Liver (tissue), 3 donors: ENCODE data around the gene NCAPG2.

ENCODE experiments used
- CTCF ChIP-seq: fragments of 150-350 bp; IDR thresholded peaks from 2 replicates; pipeline ENCODE4 v1.5.1; 2017; ENCODE audit warnings: improper control_type of control experiment, low read depth, low read length; ENCODE audit not compliant: missing input control
- EGR1 ChIP-seq, 2 donors: IDR thresholded peaks; 2 replicates each; pipeline ENCODE4 v1.6.1; 2016 to 2018; ENCODE audit warnings: antibody characterized with exemption in 2 of 2, low read depth in 2 of 2
- GABPA ChIP-seq, 2 donors: IDR thresholded peaks in 1 of 2; conservative IDR thresholded peaks in 1 of 2; 2 replicates each; pipeline ENCODE4 v1.6.1; 2016; ENCODE audit warnings: antibody characterized with exemption in 2 of 2, mild to moderate bottlenecking in 1 of 2, moderate library complexity in 1 of 2
- HNF4A ChIP-seq, 2 donors: conservative IDR thresholded peaks; 2 replicates each; pipeline ENCODE4 v1.6.1; 2016; ENCODE audit warnings: antibody characterized with exemption in 2 of 2, mild to moderate bottlenecking in 2 of 2
- JUND ChIP-seq, 2 donors: IDR thresholded peaks; 2 replicates each; pipeline ENCODE4 v1.6.1; 2016; ENCODE audit warnings: antibody characterized with exemption in 2 of 2
- RAD21 ChIP-seq, 2 donors: IDR thresholded peaks; 2 replicates each; pipeline ENCODE4 v1.6.1; 2016; ENCODE audit warnings: antibody characterized with exemption in 2 of 2, mild to moderate bottlenecking in 2 of 2
- RXRA ChIP-seq, 2 donors: IDR thresholded peaks; 2 replicates each; pipeline ENCODE4 v1.6.1; 2017 to 2018; ENCODE audit warnings: antibody characterized with exemption in 2 of 2, mild to moderate bottlenecking in 1 of 2
- SP1 ChIP-seq: IDR thresholded peaks from 2 replicates; pipeline ENCODE4 v1.6.1; 2018; ENCODE audit warnings: antibody characterized with exemption, mild to moderate bottlenecking
- TAF1 ChIP-seq: conservative IDR thresholded peaks from 2 replicates; pipeline ENCODE4 v1.6.1; 2016; ENCODE audit warnings: antibody characterized with exemption, mild to moderate bottlenecking
- YY1 ChIP-seq: IDR thresholded peaks from 2 replicates; pipeline ENCODE4 v1.6.1; 2016; ENCODE audit warnings: antibody characterized with exemption, mild to moderate bottlenecking
- ZBTB33 ChIP-seq: IDR thresholded peaks from 2 replicates; pipeline ENCODE4 v1.6.1; 2016; ENCODE audit warnings: antibody characterized with exemption
- TF ChIP-seq, protein P1 (sequence below): IDR thresholded peaks from 2 replicates; pipeline ENCODE4 v1.6.1; 2016; ENCODE audit warnings: antibody characterized with exemption, mild to moderate bottlenecking
- TF ChIP-seq, protein P2 (sequence below): IDR thresholded peaks from 2 replicates; pipeline ENCODE4 v1.6.1; 2016; ENCODE audit warnings: antibody characterized with exemption
- donor health status: healthy.
- donor health status: healthy.

DNA sequence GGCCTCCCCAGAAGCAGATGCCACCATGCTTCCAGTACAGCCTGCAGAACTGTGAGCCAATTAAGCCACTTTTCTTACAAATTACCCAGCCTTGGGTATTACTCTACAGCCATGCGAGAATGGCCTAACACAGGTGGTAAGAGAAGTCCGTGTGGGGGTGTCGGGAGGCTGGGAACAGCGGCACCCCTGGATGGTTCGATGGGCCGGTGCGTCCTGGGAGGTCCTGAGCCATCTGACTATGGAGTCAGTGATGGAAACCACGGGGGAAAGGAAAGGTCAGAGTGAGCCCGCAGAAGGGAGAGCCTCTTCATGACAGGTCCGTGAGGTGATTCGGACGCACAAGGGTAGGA, 114.4 kb downstream of the NCAPG2 start:
- no peak for TF ChIP-seq CTCF
- no peak for TF ChIP-seq SP1
- no peak for TF ChIP-seq JUND (IDR thresholded peaks at IDR 0.05)
- TF ChIP-seq, protein P1, sequence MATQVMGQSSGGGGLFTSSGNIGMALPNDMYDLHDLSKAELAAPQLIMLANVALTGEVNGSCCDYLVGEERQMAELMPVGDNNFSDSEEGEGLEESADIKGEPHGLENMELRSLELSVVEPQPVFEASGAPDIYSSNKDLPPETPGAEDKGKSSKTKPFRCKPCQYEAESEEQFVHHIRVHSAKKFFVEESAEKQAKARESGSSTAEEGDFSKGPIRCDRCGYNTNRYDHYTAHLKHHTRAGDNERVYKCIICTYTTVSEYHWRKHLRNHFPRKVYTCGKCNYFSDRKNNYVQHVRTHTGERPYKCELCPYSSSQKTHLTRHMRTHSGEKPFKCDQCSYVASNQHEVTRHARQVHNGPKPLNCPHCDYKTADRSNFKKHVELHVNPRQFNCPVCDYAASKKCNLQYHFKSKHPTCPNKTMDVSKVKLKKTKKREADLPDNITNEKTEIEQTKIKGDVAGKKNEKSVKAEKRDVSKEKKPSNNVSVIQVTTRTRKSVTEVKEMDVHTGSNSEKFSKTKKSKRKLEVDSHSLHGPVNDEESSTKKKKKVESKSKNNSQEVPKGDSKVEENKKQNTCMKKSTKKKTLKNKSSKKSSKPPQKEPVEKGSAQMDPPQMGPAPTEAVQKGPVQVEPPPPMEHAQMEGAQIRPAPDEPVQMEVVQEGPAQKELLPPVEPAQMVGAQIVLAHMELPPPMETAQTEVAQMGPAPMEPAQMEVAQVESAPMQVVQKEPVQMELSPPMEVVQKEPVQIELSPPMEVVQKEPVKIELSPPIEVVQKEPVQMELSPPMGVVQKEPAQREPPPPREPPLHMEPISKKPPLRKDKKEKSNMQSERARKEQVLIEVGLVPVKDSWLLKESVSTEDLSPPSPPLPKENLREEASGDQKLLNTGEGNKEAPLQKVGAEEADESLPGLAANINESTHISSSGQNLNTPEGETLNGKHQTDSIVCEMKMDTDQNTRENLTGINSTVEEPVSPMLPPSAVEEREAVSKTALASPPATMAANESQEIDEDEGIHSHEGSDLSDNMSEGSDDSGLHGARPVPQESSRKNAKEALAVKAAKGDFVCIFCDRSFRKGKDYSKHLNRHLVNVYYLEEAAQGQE, result no peak
- no peak for TF ChIP-seq ZBTB33
- no peak for TF ChIP-seq YY1
- TF ChIP-seq EGR1 (IDR thresholded peaks at IDR 0.05; ENCODE audit: low read depth in 2 of 2), result no peak
- TF ChIP-seq, protein P2, sequence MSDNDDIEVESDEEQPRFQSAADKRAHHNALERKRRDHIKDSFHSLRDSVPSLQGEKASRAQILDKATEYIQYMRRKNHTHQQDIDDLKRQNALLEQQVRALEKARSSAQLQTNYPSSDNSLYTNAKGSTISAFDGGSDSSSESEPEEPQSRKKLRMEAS, result no peak
- no peak for TF ChIP-seq RXRA (IDR thresholded peaks at IDR 0.05)
- TF ChIP-seq HNF4A (conservative IDR thresholded peaks at IDR 0.05), result no peak
- no peak for TF ChIP-seq TAF1
- no peak for TF ChIP-seq GABPA (IDR thresholded peaks at IDR 0.05 in 1 of 2, conservative IDR thresholded peaks at IDR 0.05 in 1 of 2)
- no peak for TF ChIP-seq RAD21 (IDR thresholded peaks at IDR 0.05)
